TTC549 (cell line): ENCODE results near the gene CYB561D1.

Experiments
- FAIRE-seq: peaks from 2 replicates; lab custom pipeline; 2012; peaks lifted over from hg19 to GRCh38; lab: Jason Lieb, UNC

CYB561D1 gene

GRCh38 chr1:109481646-109482045 lies 12.2 kb upstream of the CYB561D1 start:
- no peak for FAIRE-seq

- FAIRE-seq: no peak
Observed at GRCh38 chr1:109482242-109482641, 11.7 kb upstream of the CYB561D1 start.

- FAIRE-seq: no peak
Observed at GRCh38 chr1:109482791-109483671, 10.9 kb upstream of the CYB561D1 start.

- no peak for FAIRE-seq
Observed at GRCh38 chr1:109483672-109484518, 10.0 kb upstream of the CYB561D1 start, which contains the start of gene ATXN7L2. TSS of gene ATXN7L2 (plus strand) at chr1:109483905. CDS start at chr1:109483954, 49 bp downstream.

GRCh38 chr1:109484519-109484975 lies 9.3 kb upstream of the CYB561D1 start:
- no peak for FAIRE-seq

- FAIRE-seq: no peak
Observed at GRCh38 chr1:109485001-109485400, 8.9 kb upstream of the CYB561D1 start.

GRCh38 chr1:109487261-109487660 lies 6.6 kb upstream of the CYB561D1 start:
- FAIRE-seq: no peak

GRCh38 chr1:109488201-109488600 lies 5.7 kb upstream of the CYB561D1 start:
- no peak for FAIRE-seq

GRCh38 chr1:109488696-109489095 lies 5.2 kb upstream of the CYB561D1 start:
- FAIRE-seq: no peak

- no peak for FAIRE-seq
Observed at GRCh38 chr1:109490029-109490933, 3.6 kb upstream of the CYB561D1 start.

- no peak for FAIRE-seq
Observed at GRCh38 chr1:109490934-109491302, 3.0 kb upstream of the CYB561D1 start.

GRCh38 chr1:109491372-109491771 lies 2.5 kb upstream of the CYB561D1 start:
- FAIRE-seq: no peak

GRCh38 chr1:109492779-109493178 lies 1.1 kb upstream of the CYB561D1 start:
- FAIRE-seq: no peak

- FAIRE-seq: no peak
Observed at GRCh38 chr1:109493227-109493626, 667 bp upstream of the CYB561D1 start.

GRCh38 chr1:109495738-109496137 lies 1.8 kb downstream of the CYB561D1 start:
- no peak for FAIRE-seq

- FAIRE-seq: no peak
Observed at GRCh38 chr1:109497449-109498160, 3.7 kb downstream of the CYB561D1 start.

- FAIRE-seq: no peak
Observed at GRCh38 chr1:109498161-109498801, 4.4 kb downstream of the CYB561D1 start.

GRCh38 chr1:109499081-109499480 lies 5.2 kb downstream of the CYB561D1 start:
- FAIRE-seq: no peak

GRCh38 chr1:109499661-109500536 lies 6.0 kb downstream of the CYB561D1 start:
- FAIRE-seq: no peak

GRCh38 chr1:109500941-109501381 lies 7.1 kb downstream of the CYB561D1 start:
- FAIRE-seq: no peak
